Osteoblast (primary cell): ENCODE results near the gene LSR. TPM values are rescaled to one million over a fixed set of nuclear protein-coding genes. Genes with fewer than 3 reads are reported as not detected.

Experiments
- DNase-seq: peaks from one replicate; pipeline ENCODE4 v3.0.0; 2011; ENCODE audit warnings: low spot score, mixed read lengths; ENCODE audit not compliant: insufficient read length; ENCODE audit errors: missing footprints
- H2AFZ ChIP-seq: 2 replicates; pipeline ENCODE4 v1.6.0; 2011; ENCODE audit warnings: mild to moderate bottlenecking, low read length
- H3K27ac ChIP-seq: 2 replicates; pipeline ENCODE4 v1.5.1; 2011; ENCODE audit warnings: mild to moderate bottlenecking, low read depth, low read length, moderate library complexity
- H3K27me3 ChIP-seq: 2 replicates; pipeline ENCODE4 v1.6.0; 2012; ENCODE audit warnings: mild to moderate bottlenecking, control low read depth, inconsistent platforms, low read length, moderate library complexity; ENCODE audit not compliant: insufficient read depth
- H3K36me3 ChIP-seq: 2 replicates; pipeline ENCODE4 v1.5.1; 2011; ENCODE audit warnings: mild to moderate bottlenecking, low read length, control low read depth, moderate library complexity; ENCODE audit not compliant: insufficient read depth
- H3K4me1 ChIP-seq: 2 replicates; pipeline ENCODE4 v1.5.1; 2011; ENCODE audit warnings: mild to moderate bottlenecking, low read length, control low read depth, moderate library complexity; ENCODE audit not compliant: insufficient read depth
- H3K4me2 ChIP-seq: 2 replicates; pipeline ENCODE4 v1.6.0; 2011; ENCODE audit warnings: mild to moderate bottlenecking, low read length; ENCODE audit not compliant: insufficient read depth
- H3K4me3 ChIP-seq: fragments of 200-600 bp; sonication (generic); 3 replicates; pipeline ENCODE4 v1.5.1; 2012; ENCODE audit warnings: mild to moderate bottlenecking, low read length, inconsistent platforms; ENCODE audit not compliant: insufficient read depth
- H3K79me2 ChIP-seq: 2 replicates; pipeline ENCODE4 v1.6.0; 2012; ENCODE audit warnings: mild to moderate bottlenecking, low read length, control low read depth, inconsistent platforms; ENCODE audit not compliant: insufficient read depth
- H3K9me3 ChIP-seq: 2 replicates; pipeline ENCODE4 v1.5.1; 2011; ENCODE audit warnings: low read depth, low read length, control low read depth
- H4K20me1 ChIP-seq: 2 replicates; pipeline ENCODE4 v1.6.0; 2012; ENCODE audit warnings: mild to moderate bottlenecking, low read length, control low read depth; ENCODE audit not compliant: insufficient read depth
- total RNA-seq: library from RNA; depleted of rRNA; stranded (reverse); fragments of >200 nt; gene quantifications from 2 replicates; pipeline ENCODE4 v1.2.3, GENCODE V29; 2012
- TF ChIP-seq, protein P1 (sequence below): IDR thresholded peaks from 2 replicates; pipeline ENCODE4 v1.5.1; 2011; ENCODE audit warnings: mild to moderate bottlenecking, low read depth, low read length, moderate library complexity; ENCODE audit errors: extremely low read depth

LSR gene
- total RNA-seq, 1 donor: 0.36 TPM

DNA sequence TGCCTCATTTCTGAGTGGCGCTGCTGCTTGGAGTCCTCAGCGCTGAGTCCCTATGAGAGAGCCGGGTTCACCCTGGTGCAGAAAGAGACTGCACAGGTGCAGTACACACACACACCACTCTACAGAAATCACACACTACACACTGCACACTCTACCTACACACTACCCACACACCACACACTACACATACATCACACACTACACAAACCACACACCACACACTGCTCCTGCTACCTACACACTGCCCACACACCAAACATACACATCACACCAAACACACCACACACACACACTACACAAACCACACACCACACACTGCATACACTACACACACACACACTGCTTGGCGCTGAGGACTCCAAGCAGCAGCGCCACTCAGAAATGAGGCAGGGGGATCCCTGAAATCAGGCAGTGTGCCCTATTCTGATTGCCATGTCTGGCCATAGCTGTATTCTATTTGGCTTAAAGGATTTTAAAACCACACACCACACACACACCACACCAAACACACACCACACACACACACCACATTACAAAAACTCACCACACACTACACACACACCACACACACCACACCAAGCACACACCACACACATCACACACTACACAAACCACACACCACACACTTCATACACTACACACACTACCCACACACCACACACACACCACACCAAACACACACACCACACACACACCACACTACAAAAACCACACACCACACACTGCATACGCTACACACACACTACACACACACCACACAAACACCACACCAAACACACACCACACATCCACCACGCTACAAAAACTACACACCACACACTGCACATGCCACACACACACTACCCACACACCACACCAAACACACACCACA is 48.1 kb downstream of the LSR start:
- H4K20me1 ChIP-seq: no peaks in the 10 kb centered on the region
- no peaks in the 10 kb centered on the region for H3K4me1 ChIP-seq
- DNase-seq: peak; percentile 47
- no peak overlapping the region for H3K4me2 ChIP-seq
- no peaks in the 10 kb centered on the region for H3K9me3 ChIP-seq
- H3K79me2 ChIP-seq: no peaks in the 10 kb centered on the region
- H3K4me3 ChIP-seq: no peak overlapping the region
- no peak overlapping the region for H3K27ac ChIP-seq
- H2AFZ ChIP-seq: no peak overlapping the region
- peaks cover 21% of the 10 kb centered on the region for H3K27me3 ChIP-seq
- no peaks in the 10 kb centered on the region for H3K36me3 ChIP-seq
- TF ChIP-seq, protein P1, sequence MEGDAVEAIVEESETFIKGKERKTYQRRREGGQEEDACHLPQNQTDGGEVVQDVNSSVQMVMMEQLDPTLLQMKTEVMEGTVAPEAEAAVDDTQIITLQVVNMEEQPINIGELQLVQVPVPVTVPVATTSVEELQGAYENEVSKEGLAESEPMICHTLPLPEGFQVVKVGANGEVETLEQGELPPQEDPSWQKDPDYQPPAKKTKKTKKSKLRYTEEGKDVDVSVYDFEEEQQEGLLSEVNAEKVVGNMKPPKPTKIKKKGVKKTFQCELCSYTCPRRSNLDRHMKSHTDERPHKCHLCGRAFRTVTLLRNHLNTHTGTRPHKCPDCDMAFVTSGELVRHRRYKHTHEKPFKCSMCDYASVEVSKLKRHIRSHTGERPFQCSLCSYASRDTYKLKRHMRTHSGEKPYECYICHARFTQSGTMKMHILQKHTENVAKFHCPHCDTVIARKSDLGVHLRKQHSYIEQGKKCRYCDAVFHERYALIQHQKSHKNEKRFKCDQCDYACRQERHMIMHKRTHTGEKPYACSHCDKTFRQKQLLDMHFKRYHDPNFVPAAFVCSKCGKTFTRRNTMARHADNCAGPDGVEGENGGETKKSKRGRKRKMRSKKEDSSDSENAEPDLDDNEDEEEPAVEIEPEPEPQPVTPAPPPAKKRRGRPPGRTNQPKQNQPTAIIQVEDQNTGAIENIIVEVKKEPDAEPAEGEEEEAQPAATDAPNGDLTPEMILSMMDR: no peak

DNA sequence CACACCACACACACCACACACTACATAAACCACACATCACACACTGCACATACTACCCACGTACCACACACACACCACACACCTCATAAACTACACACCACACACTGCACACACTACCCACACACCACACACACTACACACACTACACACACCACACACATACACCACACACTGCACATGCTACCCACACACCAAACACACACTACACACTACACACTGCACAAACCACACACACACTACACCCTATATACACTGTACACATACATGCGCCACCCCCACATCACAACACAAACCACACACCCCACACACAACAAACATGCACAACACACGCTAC is 48.7 kb downstream of the LSR start:
- no peak for DNase-seq
- no peak overlapping the region for H3K4me2 ChIP-seq
- H3K27ac ChIP-seq: no peak overlapping the region
- H3K36me3 ChIP-seq: no peaks in the 10 kb centered on the region
- H3K9me3 ChIP-seq: no peaks in the 10 kb centered on the region
- H3K4me1 ChIP-seq: no peaks in the 10 kb centered on the region
- H3K79me2 ChIP-seq: no peaks in the 10 kb centered on the region
- no peak overlapping the region for H2AFZ ChIP-seq
- H3K4me3 ChIP-seq: no peak overlapping the region
- TF ChIP-seq, protein P1: no peak
- no peaks in the 10 kb centered on the region for H4K20me1 ChIP-seq
- peaks cover 21% of the 10 kb centered on the region for H3K27me3 ChIP-seq

- Histone ChIP-seq H3K36me3 (no peaks in the 10 kb centered on the region), H4K20me1 (no peaks in the 10 kb centered on the region), H3K4me1 (no peaks in the 10 kb centered on the region), H3K4me2 (no peak overlapping the region), H3K79me2 (no peaks in the 10 kb centered on the region), H3K9me3 (no peaks in the 10 kb centered on the region), H2AFZ (no peak overlapping the region), H3K27ac (no peak overlapping the region), H3K4me3 (no peak overlapping the region), H3K27me3 (peaks cover 18% of the 10 kb centered on the region)
- no peak for DNase-seq
- TF ChIP-seq, protein P1: no peak
Observed at GRCh38 chr19:35297922-35298321, 49.1 kb downstream of the LSR start.

DNA sequence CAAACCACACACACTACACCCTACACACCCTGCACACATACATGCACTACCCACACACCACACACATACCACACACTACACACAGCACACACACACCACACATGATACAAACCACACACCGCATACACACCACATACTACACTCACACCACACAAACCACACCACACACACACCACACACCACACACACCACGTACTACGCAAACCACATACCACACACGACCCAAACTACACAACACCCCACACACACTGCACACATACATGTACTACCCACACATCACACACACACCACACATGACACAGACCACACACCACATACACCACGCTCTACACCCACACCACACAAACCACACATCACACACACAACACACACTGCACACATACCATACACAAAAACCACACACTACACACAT is 49.8 kb downstream of the LSR start:
- peaks cover 12% of the 10 kb centered on the region for H3K27me3 ChIP-seq
- no peaks in the 10 kb centered on the region for H3K79me2 ChIP-seq
- no peaks in the 10 kb centered on the region for H3K4me1 ChIP-seq
- no peak overlapping the region for H3K4me2 ChIP-seq
- DNase-seq: peak; percentile 27
- H3K36me3 ChIP-seq: no peaks in the 10 kb centered on the region
- no peaks in the 10 kb centered on the region for H4K20me1 ChIP-seq
- TF ChIP-seq, protein P1: no peak
- no peak overlapping the region for H3K27ac ChIP-seq
- no peak overlapping the region for H3K4me3 ChIP-seq
- H3K9me3 ChIP-seq: no peaks in the 10 kb centered on the region
- no peak overlapping the region for H2AFZ ChIP-seq
